MM.1S (cell line): ENCODE results near the gene POLD1.
"Not testable (repeated sequence)": the region's sequence is repeated elsewhere in the genome, so short reads cannot be mapped to it uniquely, and the experiment has no call there.

Source experiments
- DNase-seq: peaks from one replicate; pipeline ENCODE4 v3.0.0-alpha.2; 2015
- H2AFZ ChIP-seq: fragments of 300-600 bp; sonication (generic); 2 replicates; pipeline ENCODE4 v1.6.0; 2016; ENCODE audit warnings: antibody characterized with exemption, low read length
- H3F3A ChIP-seq: fragments of 300-600 bp; sonication (generic); 2 replicates; pipeline ENCODE4 v1.6.1; 2016; ENCODE audit warnings: mild to moderate bottlenecking, antibody characterized with exemption, low read length, moderate library complexity, mixed read lengths; ENCODE audit not compliant: insufficient read depth
- H3K27ac ChIP-seq: fragments of 300-600 bp; sonication (generic); 2 replicates; pipeline ENCODE4 v1.5.1; 2016; ENCODE audit warnings: mild to moderate bottlenecking, low read length
- H3K27me3 ChIP-seq: fragments of 300-600 bp; sonication (generic); replicated peaks from 2 replicates; pipeline ENCODE4 v1.6.0; 2016; ENCODE audit warnings: low read length; ENCODE audit not compliant: insufficient read depth
- H3K36me3 ChIP-seq: fragments of 300-600 bp; sonication (generic); replicated peaks from 2 replicates; pipeline ENCODE4 v1.6.1; 2016; ENCODE audit warnings: mild to moderate bottlenecking, low read length, mixed read lengths; ENCODE audit not compliant: insufficient read depth
- H3K4me1 ChIP-seq: fragments of 300-600 bp; sonication (generic); 2 replicates; pipeline ENCODE4 v1.6.1; 2016; ENCODE audit warnings: low read length, mixed read lengths
- H3K4me2 ChIP-seq: fragments of 300-600 bp; sonication (generic); 2 replicates; pipeline ENCODE4 v1.6.0; 2016; ENCODE audit warnings: low read depth, low read length
- H3K4me3 ChIP-seq: fragments of 300-600 bp; sonication (generic); 2 replicates; pipeline ENCODE4 v1.5.1; 2016; ENCODE audit warnings: low read length, mixed read lengths
- H3K79me2 ChIP-seq: fragments of 300-600 bp; sonication (generic); 2 replicates; pipeline ENCODE4 v1.6.1; 2016; ENCODE audit warnings: mixed run types, low read length, mixed read lengths
- H3K9ac ChIP-seq: fragments of 300-600 bp; sonication (generic); 2 replicates; pipeline ENCODE4 v1.6.1; 2016; ENCODE audit warnings: low read length, mixed read lengths
- H3K9me2 ChIP-seq: fragments of 300-600 bp; sonication (generic); replicated peaks from 2 replicates; pipeline ENCODE4 v1.6.1; 2016; ENCODE audit warnings: mild to moderate bottlenecking, low read length, mixed read lengths; ENCODE audit not compliant: insufficient read depth
- H3K9me3 ChIP-seq: fragments of 300-600 bp; sonication (generic); replicated peaks from 2 replicates; pipeline ENCODE4 v1.6.1; 2016; ENCODE audit warnings: mild to moderate bottlenecking, low read length, mixed read lengths; ENCODE audit not compliant: insufficient read depth
- H4K20me1 ChIP-seq: fragments of 300-600 bp; sonication (generic); 2 replicates; pipeline ENCODE4 v1.6.1; 2016; ENCODE audit warnings: mild to moderate bottlenecking, low read length, moderate library complexity, mixed read lengths; ENCODE audit not compliant: insufficient read depth
- CTCF ChIP-seq: fragments of 300-600 bp; sonication (generic); IDR thresholded peaks from 2 replicates; pipeline ENCODE4 v1.5.1; 2016; ENCODE audit warnings: antibody characterized with exemption, low read length, mixed read lengths
- EZH2 ChIP-seq: fragments of 300-600 bp; sonication (generic); optimal IDR thresholded peaks from 2 replicates; pipeline ENCODE3; 2017; ENCODE audit warnings: low read depth, mild to moderate bottlenecking, antibody characterized with exemption, low read length, mixed read lengths
- EZH2phosphoT487 ChIP-seq: fragments of 300-600 bp; sonication (generic); IDR thresholded peaks from 2 replicates; pipeline ENCODE4 v1.6.1; 2018; ENCODE audit warnings: antibody characterized with exemption, low read length

The POLD1 gene

DNA sequence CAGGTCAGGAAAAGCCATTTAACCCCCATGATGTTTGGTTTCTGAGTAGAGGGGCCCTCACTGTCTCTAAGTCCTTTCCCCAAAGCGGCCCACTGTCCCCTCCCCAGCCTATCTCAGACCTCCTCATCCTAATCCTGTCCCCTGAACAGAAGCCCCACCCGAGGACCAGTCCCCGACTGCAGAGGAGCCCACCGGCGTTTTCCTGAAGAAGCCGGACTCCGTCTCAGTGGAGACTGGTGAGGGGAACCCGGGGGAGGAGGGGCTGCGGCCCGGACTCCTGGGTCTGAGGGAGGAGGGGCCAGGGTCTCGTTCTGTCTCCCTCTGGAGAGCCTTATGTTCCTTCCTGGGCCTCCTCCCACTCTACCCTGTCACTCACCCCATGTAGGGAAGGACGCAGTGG lies 51.5 kb downstream of the POLD1 start:
- Histone ChIP-seq H3K9me2 (no peaks in the 10 kb centered on the region), H4K20me1 (no peaks in the 10 kb centered on the region), H3K79me2 (no peaks in the 10 kb centered on the region), H3K27me3 (peaks cover 62% of the 10 kb centered on the region), H3K4me2 (no peak overlapping the region), H2AFZ (no peak overlapping the region), H3F3A (no peaks in the 10 kb centered on the region), H3K9me3 (no peaks in the 10 kb centered on the region), H3K4me1 (peaks cover 16% of the 10 kb centered on the region), H3K9ac (no peak overlapping the region), H3K36me3 (no peaks in the 10 kb centered on the region), H3K4me3 (no peak overlapping the region), H3K27ac (no peak overlapping the region)
- TF ChIP-seq EZH2: no peak
- TF ChIP-seq EZH2phosphoT487: no peak
- no peak for TF ChIP-seq CTCF
- no peak for DNase-seq

DNA sequence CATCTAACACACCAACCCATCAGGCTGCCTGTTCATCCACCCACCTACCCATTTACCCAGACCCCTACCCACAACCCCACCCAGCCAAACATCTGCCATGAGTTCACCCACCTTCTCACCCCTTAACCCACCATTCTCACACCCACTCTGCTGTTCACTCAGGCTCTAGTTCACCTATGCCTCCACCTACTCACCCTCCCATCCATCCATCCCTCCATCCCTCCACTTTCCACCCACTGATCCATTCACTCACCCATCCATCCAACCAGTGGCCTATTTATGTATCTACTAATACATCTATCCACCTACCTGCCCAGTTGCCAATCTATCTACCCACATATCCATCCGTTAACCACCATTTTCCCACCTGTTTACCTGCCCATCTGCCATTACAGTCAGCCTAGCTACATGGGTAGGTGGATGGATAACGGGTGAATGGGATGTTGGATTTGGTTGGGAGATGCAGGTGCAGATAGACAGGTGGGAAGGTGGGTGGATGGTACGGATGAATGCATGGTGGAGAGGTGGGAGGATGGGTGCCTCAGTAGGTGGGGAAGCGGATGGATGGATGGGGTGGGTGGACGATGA lies 53.8 kb downstream of the POLD1 start:
- Histone ChIP-seq H3K9me3 (no peaks in the 10 kb centered on the region), H3F3A (no peaks in the 10 kb centered on the region), H3K9ac (no peak overlapping the region), H3K9me2 (no peaks in the 10 kb centered on the region), H3K79me2 (no peaks in the 10 kb centered on the region), H3K36me3 (no peaks in the 10 kb centered on the region), H3K27me3 (peaks cover 65% of the 10 kb centered on the region), H3K4me1 (peaks cover 12% of the 10 kb centered on the region), H4K20me1 (no peaks in the 10 kb centered on the region), H2AFZ (no peak overlapping the region), H3K27ac (no peak overlapping the region), H3K4me3 (no peak overlapping the region), H3K4me2 (no peak overlapping the region)
- no peak for DNase-seq
- TF ChIP-seq CTCF (no peak), EZH2 (no peak), EZH2phosphoT487 (no peak)

GRCh38 chr19:50439130-50439529 lies 55.0 kb downstream of the POLD1 start:
- not testable (repeated sequence) for H3K9me2 ChIP-seq, H3K9ac ChIP-seq, DNase-seq, H3K79me2 ChIP-seq, H3F3A ChIP-seq, H3K36me3 ChIP-seq, H3K4me2 ChIP-seq, H2AFZ ChIP-seq, H3K27ac ChIP-seq, H4K20me1 ChIP-seq, H3K9me3 ChIP-seq, H3K4me3 ChIP-seq
- peaks cover 76% of the 10 kb centered on the region for H3K27me3 ChIP-seq
- H3K4me1 ChIP-seq: peaks cover 10% of the 10 kb centered on the region

DNA sequence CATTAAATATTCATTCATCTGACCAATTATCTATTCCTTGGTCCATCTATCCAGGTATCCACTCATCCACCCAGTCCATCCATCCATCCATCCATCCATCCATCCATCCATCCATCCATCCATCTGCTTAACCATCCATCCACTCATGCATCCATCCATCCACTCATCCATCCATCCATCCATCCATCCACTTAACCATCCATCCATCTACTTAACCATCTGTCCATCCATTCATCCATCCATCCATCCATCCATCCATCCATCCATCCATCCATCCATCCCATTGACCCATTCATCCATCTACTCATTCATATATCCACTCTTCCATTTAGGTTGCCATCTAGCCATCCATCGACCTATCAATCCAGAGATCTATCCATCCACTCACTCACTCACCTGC lies 59.9 kb downstream of the POLD1 start:
- TF ChIP-seq EZH2phosphoT487: no peak
- no peak for TF ChIP-seq CTCF
- no peak for TF ChIP-seq EZH2

More for the DNA sequence above, 59.9 kb downstream of the POLD1 start:
- Histone ChIP-seq H3K36me3 (no peaks in the 10 kb centered on the region), H3K9me3 (no peaks in the 10 kb centered on the region), H3K79me2 (no peaks in the 10 kb centered on the region), H4K20me1 (no peaks in the 10 kb centered on the region), H3K9ac (no peak overlapping the region), H2AFZ (no peak overlapping the region), H3K27me3 (peaks cover 79% of the 10 kb centered on the region), H3K4me2 (no peak overlapping the region), H3F3A (no peaks in the 10 kb centered on the region), H3K27ac (no peak overlapping the region), H3K9me2 (no peaks in the 10 kb centered on the region), H3K4me1 (no peaks in the 10 kb centered on the region), H3K4me3 (no peak overlapping the region)
- no peak for DNase-seq
